Nephron (organoid): ENCODE results near the gene DDR2.

Experiments used
- H3K27ac Mint-ChIP-seq, 3 experiments: 2 replicates each; pipeline ENCODE4 v1.8.0; 2020; ENCODE audit warnings: mixed read lengths in 3 of 3, mild to moderate bottlenecking in 2 of 3, moderate library complexity in 1 of 3
- H3K27me3 Mint-ChIP-seq: 2 replicates; pipeline ENCODE4 v1.8.0; 2021; ENCODE audit warnings: low read depth, mild to moderate bottlenecking, moderate library complexity, mixed read lengths
- H3K36me3 Mint-ChIP-seq: 2 replicates; pipeline ENCODE4 v1.8.0; 2020; ENCODE audit warnings: low read depth, mixed read lengths
- H3K4me1 Mint-ChIP-seq: 2 replicates; pipeline ENCODE4 v1.8.0; 2020; ENCODE audit warnings: mixed read lengths
- H3K4me3 Mint-ChIP-seq, 3 experiments: 2 replicates each; pipeline ENCODE4 v1.8.0; 2020; ENCODE audit warnings: mild to moderate bottlenecking in 3 of 3, mixed read lengths in 3 of 3, moderate library complexity in 2 of 3
- H3K9me3 Mint-ChIP-seq: 2 replicates; pipeline ENCODE4 v1.8.0; 2020; ENCODE audit warnings: mixed read lengths
- CTCF ChIP-seq, 3 experiments: fragments of 200-600 bp; sonication (generic); IDR thresholded peaks; one replicate each; pipeline ENCODE4 v1.5.0; 2021; ENCODE audit warnings: antibody characterized with exemption in 3 of 3; ENCODE audit not compliant: unreplicated experiment in 3 of 3

Gene DDR2

GRCh38 chr1:162709870-162710269 is 77.6 kb downstream of the DDR2 start:
- peak overlapping the region; percentile 77 to 92 (median 82) for H3K27ac Mint-ChIP-seq
- no peaks in the 10 kb centered on the region for H3K9me3 Mint-ChIP-seq
- TF ChIP-seq CTCF (IDR thresholded peaks at IDR 0.05; ENCODE audit: unreplicated experiment in 3 of 3) = no peak
- no peak overlapping the region for H3K4me3 Mint-ChIP-seq
- peaks cover 40% of the 10 kb centered on the region for H3K4me1 Mint-ChIP-seq
- H3K27me3 Mint-ChIP-seq = peaks cover 4% of the 10 kb centered on the region
- peaks cover 9% of the 10 kb centered on the region for H3K36me3 Mint-ChIP-seq

GRCh38 chr1:162710345-162710744 is 78.1 kb downstream of the DDR2 start:
- H3K36me3 Mint-ChIP-seq = peaks cover 9% of the 10 kb centered on the region
- H3K9me3 Mint-ChIP-seq = no peaks in the 10 kb centered on the region
- no peak for TF ChIP-seq CTCF (IDR thresholded peaks at IDR 0.05; ENCODE audit: unreplicated experiment in 3 of 3)
- H3K4me3 Mint-ChIP-seq = no peak overlapping the region
- peaks cover 44% of the 10 kb centered on the region for H3K4me1 Mint-ChIP-seq
- peak overlapping the region; percentile 77 to 92 (median 82) for H3K27ac Mint-ChIP-seq
- peaks cover 4% of the 10 kb centered on the region for H3K27me3 Mint-ChIP-seq

DNA sequence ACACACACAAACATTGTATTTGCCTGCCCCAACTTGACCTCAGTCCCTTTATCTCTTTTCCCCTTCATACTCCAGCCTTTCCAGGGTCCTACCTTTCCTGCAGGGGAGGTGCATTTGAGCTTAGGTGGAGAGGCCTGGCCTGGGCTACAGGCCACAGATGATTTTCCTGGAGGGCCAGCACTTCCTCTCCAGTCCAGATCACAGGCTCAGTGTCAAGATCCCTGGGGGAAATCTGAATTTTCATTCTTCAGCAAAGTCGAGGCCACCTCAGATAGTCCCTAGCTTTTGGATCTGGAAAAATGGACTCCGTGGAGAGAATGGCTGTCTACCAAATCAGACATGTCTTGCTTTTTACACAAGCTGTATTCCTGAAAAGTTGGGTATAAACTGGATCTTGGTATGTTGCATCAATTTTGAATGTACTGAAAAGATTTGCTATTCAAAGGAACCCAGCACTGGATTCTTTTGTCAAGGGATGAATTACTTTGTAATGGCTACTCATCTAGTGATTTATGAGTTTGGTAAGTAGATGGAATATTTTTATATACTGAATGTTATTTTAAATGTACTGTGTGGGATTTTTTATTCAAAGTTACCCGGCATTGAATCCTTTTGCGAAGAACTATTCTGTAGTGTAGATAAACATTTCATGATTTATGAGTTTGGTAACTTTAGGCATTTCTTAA is 78.7 kb downstream of the DDR2 start:
- peaks cover 4% of the 10 kb centered on the region for H3K36me3 Mint-ChIP-seq
- H3K4me1 Mint-ChIP-seq = peaks cover 48% of the 10 kb centered on the region
- no peak for TF ChIP-seq CTCF (IDR thresholded peaks at IDR 0.05; ENCODE audit: unreplicated experiment in 3 of 3)
- peaks cover 4% of the 10 kb centered on the region for H3K27me3 Mint-ChIP-seq
- peak overlapping the region; percentile 77 to 92 (median 82) for H3K27ac Mint-ChIP-seq
- no peak overlapping the region for H3K4me3 Mint-ChIP-seq
- H3K9me3 Mint-ChIP-seq = no peaks in the 10 kb centered on the region

DNA sequence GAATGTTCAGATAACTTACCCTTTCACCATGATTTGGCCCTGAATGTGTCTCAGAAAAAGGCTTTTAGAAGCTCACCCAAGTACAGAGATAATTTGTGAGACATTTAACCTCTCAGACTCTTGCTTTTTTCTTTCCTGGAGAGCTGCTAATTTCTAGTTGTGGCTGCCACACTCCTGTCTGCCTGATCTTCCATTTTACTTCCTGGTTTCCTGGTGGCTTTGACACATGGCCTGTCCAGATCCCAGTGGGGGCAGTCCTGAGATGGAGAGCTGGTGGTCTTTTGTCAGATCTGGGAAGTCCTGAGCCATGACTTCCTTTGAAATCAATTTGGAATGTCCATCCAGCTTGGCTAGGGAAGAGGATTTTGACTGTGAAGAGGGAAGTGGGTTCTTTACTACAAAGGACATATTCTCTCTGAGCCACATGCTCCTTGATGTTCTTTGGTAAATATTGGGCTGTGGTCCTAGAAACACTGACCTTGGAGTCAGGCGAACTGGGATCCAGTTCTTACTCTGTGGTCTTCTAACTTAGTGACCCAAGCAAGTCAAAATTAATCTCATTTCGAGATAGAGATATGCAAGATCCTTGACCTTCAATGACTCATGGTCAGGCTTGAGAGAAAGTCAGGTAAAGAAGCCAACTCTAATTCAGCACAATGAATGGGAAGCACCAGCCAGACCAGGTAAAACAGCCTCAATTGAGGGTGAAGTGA is 80.2 kb downstream of the DDR2 start:
- H3K36me3 Mint-ChIP-seq = no peaks in the 10 kb centered on the region
- no peak for TF ChIP-seq CTCF (IDR thresholded peaks at IDR 0.05; ENCODE audit: unreplicated experiment in 3 of 3)
- H3K4me3 Mint-ChIP-seq = no peak overlapping the region
- peaks cover 51% of the 10 kb centered on the region for H3K4me1 Mint-ChIP-seq
- peak overlapping the region in 2 of 3 experiments; percentile 58 to 70 for H3K27ac Mint-ChIP-seq
- no peaks in the 10 kb centered on the region for H3K9me3 Mint-ChIP-seq
- H3K27me3 Mint-ChIP-seq = no peaks in the 10 kb centered on the region

GRCh38 chr1:162716123-162716522 is 83.9 kb downstream of the DDR2 start:
- Mint-ChIP-seq H3K36me3 (peaks cover 8% of the 10 kb centered on the region), H3K27ac (peak overlapping the region in 2 of 3 experiments; percentile 11 to 23), H3K27me3 (no peaks in the 10 kb centered on the region), H3K4me3 (no peak overlapping the region), H3K4me1 (peaks cover 27% of the 10 kb centered on the region), H3K9me3 (no peaks in the 10 kb centered on the region)
- TF ChIP-seq CTCF (IDR thresholded peaks at IDR 0.05; ENCODE audit: unreplicated experiment in 3 of 3) = no peak
